HG03521 (cell line): Measurements from ENCODE around the gene SPAG17.
A peak's percentile ranks its signal among the peaks of the same experiment; 100 is the strongest.
"Not testable (repeated sequence)": the region's sequence is repeated elsewhere in the genome, so short reads cannot be mapped to it uniquely, and the experiment has no call there.

ENCODE experiments used
- ATAC-seq: cut with Tn5 transposase; IDR thresholded peaks from one replicate; pipeline ENCODE4 v1.9.1; 2021; ENCODE audit warnings: mild to moderate bottlenecking, moderate library complexity; ENCODE audit not compliant: unreplicated experiment

Gene SPAG17

DNA sequence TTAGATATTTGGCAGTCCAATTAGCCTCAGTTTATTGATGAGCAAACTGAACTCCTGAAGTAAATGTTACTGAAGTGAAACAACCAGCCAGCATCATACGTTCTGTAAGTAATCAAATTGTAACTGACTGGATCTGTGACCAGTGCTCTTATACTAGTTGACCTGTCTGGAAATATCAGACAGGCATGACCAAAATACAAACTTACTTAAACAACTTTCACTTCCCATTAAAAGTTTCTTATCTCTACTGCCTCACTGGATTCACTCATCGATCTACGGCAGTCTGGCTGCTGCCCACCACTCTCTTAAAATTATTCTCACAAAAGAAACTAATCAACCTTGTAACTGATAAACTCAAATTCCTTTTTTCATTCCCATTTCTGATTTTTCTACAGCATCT is 199.1 kb downstream of the SPAG17 start:
- no peak for ATAC-seq

DNA sequence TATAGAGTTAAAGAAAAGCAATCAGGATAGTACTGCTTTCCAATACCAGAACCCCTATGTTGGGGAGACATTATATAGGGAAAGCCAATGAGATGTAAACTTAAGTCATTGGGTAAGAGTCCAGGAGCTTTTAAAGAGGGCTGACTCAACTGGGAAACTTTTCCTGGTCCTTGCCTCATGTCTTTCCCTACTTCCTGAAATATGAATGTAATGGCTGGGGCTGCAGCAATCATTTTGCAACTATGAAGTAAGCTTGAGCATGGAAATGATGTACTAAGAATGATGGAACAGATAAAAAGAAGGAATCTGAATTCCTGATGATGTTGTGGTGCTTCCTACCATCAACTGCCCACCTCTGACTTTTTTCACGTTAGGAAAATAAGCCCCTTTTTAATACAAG is 199.8 kb downstream of the SPAG17 start:
- ATAC-seq: no peak

DNA sequence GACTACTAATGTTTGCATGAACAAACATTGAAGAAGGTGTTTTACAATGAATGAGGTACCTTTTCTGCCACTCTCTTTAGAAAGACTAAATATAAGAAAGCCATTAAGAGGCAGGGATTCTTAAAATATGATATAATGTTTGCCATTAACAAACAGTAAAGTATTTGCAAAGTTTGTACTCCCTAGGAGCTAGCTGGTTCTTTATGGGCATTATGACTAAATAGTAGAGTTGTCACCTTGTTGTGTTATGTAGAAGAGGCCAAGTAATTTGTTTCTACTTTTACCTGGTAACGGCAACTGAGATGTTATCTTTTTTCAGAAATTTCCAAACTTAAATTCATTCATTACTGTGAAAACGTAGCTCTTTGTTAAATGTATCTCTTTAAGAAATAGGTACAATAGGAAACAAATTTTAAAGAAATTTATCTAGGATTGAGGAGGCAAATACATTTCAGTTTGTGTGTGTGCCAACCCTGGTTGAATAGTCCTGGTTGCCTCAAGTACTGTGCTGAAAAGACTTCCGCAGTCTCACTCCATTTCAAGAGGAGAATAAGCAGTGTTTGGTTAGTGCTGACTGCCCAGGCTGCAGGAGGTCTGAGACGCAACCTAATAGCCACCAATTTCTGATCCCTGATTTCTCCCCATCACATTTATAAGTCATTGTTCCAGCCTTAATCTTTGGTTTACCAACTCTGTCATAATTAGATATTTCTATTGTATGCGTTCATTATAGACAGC is 203.4 kb downstream of the SPAG17 start:
- no peak for ATAC-seq

DNA sequence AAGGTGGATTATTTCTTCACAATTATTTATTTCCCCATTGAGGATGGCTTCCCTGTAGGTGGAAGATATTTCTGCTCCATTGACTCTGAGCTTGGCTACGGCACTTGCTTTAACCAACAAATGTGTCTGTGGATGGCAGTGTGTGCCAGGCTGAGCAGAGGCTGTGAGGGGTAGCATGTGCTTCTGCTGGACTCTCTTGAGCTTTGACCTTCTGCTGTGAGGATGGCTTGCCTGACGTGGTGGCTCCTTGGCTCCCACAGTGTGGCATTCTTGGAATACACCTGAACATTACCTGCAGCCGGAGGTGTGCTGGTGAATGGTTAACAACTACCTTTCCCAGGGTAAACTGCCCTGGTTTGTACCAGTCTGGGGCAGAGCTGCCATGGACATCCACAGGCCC is 208.6 kb downstream of the SPAG17 start:
- no peak for ATAC-seq

DNA sequence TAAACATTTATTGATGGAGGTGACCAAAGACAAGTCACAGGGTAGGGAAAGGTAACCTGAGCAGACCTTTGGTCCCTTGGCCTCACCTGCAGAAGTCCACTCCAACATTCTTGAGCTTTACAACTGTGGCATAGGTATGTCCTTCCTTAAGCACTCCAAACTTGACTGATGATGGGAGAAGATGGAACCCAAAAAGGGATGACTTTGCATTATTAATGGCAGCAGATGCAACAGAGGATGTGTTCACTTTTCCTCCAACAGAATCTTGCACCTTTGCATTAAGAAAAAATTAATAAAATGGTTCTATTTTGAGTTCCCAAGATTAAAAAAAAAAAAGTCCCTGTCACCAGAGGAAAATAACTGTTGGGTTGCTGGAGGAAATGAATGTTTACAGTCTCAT is 213.3 kb downstream of the SPAG17 start:
- ATAC-seq: no peak

DNA sequence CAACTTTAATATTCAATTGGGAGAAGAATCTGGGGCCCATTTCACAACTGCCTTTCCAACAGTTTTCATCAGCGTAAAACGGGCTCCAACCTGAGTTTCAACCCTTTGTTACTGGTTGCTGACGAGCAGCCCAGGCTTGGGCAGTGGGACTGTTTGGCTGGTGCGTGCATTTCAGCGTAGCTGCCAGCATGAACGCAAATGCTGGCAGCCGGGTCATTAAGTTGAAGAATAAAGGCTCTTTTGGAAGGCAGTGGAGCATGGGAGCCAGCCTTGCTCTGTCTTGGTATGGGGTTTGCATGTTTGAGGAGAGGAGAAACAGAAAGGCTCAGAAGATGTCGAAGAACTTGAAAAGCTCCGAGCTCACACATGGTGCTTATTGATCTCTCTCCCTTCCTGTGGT is 214.8 kb downstream of the SPAG17 start:
- ATAC-seq: no peak

DNA sequence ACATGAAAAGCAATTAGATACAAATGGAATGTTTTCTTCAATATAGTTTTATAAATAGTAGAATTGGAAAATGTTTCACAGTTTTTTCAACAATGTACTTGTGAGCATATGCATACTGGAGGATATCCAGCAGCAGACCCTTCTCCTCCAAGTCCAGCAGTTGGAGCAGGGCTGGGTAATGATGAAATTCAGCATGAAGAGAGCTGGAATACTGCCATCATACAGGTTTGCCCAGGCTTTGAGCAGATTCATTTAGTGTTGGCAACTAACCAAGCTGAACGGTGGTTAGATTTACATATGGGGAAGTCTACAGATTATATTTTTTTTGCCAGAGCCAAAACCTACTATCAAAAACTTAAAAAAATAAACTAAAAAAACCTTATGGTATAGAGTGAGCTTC is 217.1 kb downstream of the SPAG17 start:
- no peak for ATAC-seq

DNA sequence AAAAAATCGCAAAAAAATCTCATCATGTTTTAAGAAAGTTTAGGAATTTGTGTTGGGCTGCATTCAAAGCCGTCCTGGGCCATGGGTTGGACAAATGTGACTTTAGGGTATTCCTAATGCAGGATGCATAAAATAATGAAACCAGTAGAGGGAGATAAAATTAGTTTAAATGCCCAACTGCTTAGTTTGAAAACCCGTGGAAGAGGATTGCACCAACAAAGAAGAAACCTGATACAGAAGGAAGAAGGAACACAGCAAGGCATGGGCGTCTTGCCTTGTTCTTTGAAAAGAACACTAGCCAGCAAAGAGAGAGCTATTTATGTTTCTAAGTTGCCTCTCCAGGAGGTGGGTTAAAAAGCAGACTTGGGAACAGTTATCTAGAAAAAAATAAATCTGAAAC is 217.6 kb downstream of the SPAG17 start:
- no peak for ATAC-seq

DNA sequence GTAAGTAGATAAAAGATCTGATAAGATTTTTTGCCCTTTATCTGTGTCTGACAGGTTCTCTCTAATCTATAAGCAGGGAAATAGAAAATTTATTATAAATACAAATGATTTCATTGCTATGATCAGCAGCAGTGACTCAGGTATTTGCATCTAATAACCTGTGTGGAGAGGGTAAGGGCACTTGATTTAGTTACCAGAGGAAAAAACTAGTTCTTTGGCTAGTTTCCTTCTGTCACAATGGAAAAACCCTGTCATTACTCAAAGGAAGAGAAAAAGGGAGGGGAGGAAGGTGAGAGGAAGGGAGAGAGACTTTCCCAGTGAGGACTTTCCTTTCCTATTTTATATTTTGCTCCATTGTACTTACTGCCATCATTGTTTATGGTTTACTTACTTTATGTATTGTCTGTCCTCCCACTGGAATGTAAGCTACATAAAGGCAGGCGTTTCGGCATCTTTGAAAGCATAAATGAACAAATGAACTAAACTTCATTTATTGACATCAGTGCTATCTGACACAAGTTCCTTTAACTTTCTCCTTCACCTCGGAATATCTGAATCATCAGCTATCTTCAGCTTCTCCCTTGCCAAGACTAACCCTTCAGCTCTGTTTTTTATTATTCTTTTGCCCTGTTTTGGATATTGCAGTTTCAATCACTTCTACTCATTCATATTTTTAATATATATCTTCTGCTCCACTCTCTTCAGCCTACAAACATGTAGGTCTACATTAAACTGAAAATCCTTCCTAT is 220.6 kb downstream of the SPAG17 start:
- ATAC-seq: no peak

DNA sequence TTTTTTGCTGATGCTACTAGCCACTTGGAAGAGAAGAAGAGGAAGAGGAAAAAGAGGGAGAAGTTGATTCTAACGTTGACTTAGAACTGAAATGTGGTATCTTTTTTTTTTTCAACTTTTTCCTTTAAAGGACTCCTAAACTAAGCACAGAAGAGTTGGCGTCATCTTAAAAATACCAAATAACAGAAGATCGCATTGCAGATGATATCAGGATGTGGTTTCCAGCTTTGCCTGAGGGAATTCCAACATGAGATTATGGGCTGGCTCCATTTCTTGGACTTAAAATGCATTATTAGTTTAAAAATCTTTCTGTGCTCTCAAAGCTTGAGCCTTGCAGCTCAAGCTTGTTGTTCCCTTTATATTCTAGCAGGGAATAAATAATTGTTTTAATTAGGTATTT is 225.7 kb downstream of the SPAG17 start:
- ATAC-seq: no peak

DNA sequence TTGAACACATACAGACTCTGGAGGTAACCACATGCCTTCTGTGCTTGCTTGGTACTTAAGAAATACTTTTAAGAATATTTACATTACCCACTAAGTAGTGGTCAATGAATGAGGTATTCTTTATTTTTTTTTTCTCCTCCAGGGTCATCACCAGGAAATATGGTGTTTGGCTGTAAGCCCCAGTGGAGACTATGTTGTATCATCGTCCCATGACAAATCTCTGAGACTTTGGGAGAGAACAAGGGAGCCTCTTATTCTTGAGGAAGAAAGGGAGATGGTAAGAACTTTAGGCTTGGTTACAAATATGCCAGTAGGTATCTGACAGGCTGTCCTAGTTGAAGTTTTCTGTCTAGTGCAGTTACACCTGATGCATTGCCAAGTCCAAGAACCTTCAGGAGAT is 232.6 kb downstream of the SPAG17 start:
- no peak for ATAC-seq

DNA sequence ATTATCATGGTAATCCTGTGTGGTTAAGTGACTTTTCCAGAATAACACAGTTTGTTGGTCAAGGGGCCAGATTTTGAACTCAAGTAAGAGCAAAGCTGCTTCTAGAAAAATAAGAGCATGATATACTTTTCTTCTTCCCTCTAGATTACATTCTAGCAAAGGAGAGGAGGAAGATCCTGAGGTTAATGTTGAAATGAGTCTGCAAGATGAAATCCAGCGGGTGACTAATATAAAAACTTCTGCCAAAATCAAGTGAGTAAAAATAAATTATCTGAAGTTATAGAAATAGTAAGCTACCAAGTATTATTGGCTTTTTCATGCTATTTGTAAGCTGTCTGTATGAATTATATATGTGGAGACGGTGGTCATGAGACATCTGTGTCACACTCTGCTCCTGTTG is 242.7 kb downstream of the SPAG17 start:
- no peak for ATAC-seq

DNA sequence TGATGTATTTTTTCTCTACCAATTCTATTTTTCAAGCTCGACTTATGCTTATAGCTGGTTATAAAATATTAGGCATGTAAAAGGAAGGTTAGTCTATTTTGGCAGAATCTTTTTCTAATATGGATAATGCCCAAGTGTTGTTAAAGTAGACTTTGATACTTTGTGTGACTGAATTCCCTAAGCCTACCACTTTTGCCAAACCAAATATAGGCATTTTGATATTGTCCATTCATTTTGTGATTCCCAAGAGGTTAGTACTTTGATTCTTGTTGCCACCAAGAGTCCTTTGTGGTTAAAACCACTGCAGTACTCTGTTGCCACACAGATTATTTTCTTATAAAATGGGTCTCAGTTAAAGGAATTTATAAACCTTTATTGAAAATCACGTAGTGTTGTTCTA is 251.3 kb downstream of the SPAG17 start:
- ATAC-seq: no peak

DNA sequence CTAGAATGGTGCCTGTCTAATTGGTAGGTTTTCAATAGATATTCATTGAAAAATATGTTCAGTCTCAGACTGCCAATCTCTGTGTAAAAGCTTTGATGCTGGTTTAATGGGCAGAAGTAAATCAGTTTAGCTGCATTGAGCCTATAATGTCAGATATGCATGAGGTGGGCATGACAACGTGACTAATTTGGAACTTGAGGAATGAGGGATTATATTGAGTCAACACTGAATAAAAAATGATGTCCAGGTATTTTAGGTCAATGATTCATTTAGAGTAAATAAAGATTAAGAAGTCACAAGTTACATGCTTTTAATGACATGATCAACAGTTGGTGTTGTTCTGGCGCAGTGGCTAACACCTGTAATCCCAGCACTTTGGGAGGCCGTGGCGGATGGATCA is 252.5 kb downstream of the SPAG17 start:
- ATAC-seq: no peak

DNA sequence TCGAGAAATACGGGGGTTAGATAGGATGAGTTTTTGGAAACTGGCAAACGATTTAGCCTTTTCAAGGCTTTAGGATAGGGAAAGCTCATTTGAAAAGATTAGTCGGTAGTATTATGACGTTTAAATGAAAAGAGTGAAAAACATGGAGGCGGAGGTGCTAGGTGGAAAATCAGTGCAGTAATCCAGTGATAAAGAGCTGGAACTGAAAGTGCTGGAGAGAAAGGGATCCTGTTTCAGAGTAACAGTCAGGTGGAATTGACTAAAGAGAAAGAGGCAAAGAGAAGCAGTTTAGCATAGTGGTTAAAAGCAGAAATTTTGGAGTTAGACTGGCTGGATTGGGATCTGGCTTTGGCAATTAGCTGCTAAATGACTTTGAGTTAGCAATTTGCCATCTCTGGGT is 254.5 kb downstream of the SPAG17 start:
- no peak for ATAC-seq

DNA sequence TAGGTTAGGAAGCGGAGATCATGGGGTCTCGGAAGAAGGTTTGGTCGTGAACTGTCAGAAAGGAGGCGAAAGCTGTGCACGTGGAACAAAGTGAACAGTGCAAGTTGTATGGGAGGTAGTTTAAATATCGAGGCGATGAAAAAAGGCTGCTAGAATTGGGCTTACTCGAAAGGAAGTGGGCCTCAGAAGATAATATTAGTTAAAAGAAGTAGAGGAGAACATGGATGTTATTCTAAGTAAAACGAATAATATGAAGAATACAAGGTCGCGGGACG is 254.9 kb downstream of the SPAG17 start:
- no peak for ATAC-seq

DNA sequence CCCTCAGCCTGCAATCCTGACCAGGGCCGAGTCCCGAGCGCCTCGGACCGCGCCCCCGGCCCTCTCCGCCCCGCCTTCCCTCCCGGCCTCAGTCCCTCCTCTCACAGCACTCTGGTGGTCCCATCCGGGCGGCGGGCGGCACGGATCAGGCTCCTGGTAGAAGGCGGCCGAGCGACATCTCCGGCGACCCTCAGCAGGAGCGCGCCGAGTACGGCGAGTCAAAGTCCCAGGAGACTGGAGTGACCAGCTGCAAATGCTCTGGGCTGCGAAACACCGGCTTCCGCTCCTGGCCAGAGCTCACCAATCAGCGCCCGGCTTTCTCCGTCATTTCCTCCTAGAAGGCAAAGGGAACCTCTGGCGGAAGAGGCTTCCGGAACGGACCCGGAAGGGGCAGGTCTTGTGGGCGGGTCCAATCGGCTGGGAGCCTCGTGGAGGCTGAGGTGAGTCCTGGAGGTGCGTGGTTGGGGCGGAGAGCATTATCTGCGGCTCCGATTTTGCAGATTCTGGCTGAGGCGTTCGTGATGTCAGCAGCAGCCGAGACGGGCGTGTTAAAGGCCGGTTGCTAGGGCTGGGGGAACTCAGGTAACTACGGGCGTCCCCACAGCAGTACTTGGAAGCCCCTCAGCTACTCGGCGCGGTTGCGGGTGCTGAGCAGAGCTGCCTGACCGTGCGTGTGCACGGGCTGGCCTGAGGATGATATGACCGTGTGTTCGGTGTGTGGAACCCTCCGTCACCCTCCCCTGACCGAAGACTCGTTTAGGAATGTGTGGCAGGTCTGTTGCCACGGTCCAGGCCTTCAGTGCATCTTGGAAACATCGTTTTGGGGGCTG is 255.5 kb downstream of the SPAG17 start, which contains the start of the genes GDAP2 and WDR3:
Gene GDAP2 (minus strand): TSS at position 279 of the 830 bp plus-strand sequence. CDS start 9,264 bp downstream, outside the sequence.
Gene WDR3 (plus strand): TSS at position 397 of the 830 bp plus-strand sequence. CDS start 3,581 bp downstream, outside the sequence.
- peak; percentile 94 for ATAC-seq

DNA sequence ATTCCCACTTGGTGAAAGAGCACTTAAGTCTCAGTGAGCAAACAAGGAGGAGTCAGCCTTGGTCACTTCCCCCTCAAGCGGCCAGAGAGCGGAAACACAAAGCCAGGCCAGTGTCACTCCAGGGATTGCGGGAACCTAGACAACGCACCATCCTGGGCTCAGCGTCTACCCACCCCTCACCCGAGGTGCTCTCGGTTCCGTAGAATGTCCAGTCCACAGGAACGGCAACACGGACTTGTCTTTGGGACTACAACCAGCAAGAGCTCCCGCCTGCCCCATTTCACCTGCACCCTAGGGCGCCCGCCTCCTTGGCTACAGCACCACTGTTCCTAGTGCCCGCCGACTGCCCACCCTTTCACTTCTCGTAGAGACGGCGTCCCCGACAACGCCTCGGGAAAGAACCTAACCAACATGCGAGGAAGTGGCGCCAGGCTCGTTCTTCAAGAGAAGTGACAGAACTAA is 256.1 kb downstream of the SPAG17 start:
- peak; percentile 25 for ATAC-seq

DNA sequence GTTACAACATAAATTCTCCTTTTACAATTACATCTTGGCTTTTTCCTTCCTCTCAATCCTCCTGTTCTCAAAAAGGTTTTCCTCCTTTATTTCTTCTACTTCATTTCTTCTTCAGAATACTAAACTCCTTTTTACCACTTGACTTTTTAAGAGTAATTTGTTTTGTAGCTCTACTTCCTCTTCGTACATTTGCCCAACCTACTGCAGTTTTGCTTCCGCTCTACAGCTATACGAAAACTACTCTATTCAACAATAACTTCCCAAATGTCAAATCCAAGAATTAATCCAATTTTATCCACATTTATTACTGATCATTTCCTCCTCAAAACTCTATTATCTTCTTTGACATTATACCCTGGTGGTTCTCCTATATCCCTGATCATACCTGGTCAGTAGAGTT is 259.0 kb downstream of the SPAG17 start:
- no peak for ATAC-seq

DNA sequence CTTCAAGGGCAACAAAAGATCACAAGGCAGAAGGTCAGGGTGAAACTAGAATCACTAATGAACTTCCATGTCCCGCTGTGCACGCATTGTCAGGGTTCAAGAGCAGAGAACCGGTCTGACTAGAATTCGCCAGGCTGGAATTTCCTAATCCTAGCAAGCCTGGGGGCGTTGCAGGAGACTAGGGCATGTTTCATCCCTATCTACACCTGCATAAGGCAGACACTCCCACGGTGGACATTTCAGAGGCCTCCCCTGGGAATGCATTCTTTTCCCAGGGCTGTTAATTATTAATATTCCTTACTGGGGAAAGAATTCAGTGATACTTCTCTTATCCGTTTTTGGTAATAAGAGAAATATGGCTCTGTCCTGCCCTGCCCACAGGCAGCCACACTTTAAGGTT is 262.3 kb downstream of the SPAG17 start:
- not testable (repeated sequence) for ATAC-seq

DNA sequence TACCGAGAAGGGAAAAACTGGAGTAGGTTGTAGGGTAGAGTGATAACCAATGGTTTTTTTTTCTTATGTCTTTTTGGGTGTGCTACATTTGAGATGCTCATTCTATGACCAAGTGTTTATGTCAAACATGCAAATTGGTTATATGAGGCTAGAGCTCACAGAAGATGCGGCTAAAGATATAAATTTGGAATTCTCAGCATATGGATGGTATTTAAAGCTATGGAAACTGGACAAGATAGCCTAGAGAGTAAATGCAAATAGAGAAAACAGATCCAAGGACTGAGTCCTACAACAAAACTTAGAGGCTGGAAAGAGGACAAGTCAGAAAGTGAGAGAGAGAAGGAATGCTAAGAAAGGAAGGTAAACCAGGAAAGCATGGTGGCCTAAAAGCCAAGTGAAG is 263.0 kb downstream of the SPAG17 start:
- no peak for ATAC-seq

DNA sequence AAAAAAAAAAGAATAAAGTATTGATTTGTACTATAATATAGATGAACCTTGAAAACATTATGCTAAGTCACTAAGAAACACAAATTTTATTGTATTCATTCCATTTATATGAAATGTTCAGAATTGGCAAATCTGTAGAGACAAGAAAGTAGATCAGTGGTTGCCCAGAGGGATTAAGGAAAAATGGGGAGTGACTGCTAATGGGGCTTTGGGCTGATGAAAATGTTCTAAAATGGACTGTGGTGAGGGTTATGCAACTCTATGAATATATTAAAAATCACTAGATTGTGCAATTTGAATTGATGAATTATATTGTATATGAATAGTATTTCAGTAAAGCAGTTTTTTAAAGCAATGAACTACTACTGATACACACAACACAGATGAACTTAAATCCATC is 265.7 kb downstream of the SPAG17 start:
- ATAC-seq: no peak
